ELR (cell line): ENCODE measurements around the gene CORT.
A peak's percentile ranks its signal among the peaks of the same experiment; 100 is the strongest.

ENCODE experiments used
- DNase-seq: peaks from one replicate; pipeline ENCODE4 v3.0.0-alpha.2; 2015; ENCODE audit warnings: low read depth

CORT gene

DNA sequence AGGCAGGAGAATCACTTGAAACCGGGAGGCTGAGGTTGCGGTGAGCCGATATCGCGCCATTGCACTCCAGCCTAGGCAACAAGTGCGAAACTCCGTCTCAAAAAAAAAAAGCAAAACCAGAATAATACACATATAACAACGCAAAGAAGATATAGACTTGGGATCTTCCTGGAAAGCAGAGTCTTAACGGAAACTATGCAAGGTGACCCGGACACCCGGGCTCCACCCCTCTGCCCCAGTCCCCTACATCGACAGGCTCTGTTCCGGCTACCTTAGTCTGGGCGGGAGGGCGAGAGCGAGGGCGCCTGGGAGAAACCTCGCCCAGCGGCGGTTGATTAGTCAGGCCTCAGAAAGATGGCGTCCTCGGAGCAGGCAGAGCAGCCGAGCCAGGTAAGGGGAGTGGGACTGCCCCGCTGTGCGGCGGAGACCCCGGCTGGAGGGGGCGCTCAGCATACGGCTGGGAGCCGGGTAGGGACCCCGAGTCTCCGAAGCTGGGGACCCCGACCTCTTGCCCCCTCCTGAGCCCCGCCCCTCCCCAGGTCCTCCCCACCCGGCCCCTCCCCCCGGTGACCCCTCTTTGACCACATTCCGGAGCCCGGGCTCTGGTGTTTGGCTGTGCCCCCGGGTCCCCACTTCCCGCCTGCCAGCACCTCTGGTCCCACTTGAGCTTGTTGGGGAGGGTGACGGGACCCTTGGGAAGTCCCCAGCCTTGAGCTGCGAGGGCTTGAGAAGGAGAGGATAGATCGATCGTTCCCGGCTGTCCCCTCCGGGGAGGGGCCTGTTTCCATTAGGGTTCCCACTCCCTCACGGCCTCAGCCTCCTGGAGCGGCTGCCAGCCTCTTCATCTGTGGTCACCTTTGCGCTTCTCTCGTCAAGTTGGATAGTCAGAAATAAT is 25.0 kb downstream of the CORT start, which contains the start of gene PEX14:
PEX14 (plus strand) TSS at position 338 of the 895 bp plus-strand sequence; CDS start at position 355, 17 bp downstream.
- peak; percentile 90 for DNase-seq

DNA sequence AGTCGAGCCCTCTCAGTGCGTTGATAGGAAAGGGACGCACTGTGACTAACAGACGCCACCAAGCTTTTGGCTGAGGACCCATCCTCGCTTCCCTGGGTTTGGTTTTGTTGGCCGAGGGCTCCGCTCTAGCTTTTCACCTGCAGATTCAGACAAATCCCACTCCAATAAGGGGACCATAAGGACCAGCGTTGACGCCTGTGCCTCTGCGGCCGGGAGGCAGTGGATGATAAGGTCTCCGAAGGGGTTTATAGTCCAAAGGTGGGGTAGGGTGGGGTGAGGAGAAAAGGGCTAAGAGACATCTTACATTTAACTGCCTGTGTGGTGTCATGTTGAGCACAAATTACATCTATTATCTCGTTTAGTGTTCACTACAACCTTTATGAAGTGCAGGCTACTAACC is 25.7 kb downstream of the CORT start:
- no peak for DNase-seq

DNA sequence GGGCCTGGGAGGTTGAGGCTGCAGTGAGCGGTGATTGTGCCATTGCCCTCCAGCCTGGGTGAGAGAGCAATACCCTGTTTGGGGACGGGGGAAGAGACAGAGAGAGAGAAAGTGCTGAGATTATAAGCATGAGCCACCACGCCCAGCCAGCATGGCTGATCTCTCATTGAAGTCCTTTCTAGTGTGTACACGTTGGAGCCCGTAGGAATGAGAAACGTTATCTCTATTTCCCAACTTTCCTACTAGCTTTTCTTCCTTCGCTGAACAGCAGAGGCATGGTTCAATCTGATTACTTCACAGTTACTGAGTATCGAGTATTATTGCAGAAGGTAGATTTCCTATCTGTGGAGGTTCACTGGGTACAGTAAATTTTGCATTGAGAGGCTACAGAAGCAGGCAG is 29.5 kb downstream of the CORT start:
- DNase-seq: no peak

DNA sequence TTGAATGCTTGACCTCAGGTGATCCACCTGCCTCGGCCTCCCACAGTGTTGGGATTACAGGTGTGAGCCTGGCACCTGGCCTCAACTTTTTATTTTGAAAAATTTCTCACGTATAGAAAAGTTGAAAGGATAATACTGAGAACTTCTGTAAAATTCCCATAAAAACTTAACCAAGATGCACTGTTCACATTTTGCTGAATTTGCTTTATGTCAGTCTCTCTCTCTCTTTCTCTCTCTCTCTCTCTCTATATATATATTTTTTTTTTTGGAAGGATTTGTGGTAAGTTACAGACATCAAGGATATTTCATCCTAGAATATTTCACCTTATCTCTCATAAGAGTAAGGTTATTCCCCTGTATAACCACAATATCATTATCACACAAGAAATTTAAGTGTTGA is 30.8 kb downstream of the CORT start:
- no peak for DNase-seq

DNA sequence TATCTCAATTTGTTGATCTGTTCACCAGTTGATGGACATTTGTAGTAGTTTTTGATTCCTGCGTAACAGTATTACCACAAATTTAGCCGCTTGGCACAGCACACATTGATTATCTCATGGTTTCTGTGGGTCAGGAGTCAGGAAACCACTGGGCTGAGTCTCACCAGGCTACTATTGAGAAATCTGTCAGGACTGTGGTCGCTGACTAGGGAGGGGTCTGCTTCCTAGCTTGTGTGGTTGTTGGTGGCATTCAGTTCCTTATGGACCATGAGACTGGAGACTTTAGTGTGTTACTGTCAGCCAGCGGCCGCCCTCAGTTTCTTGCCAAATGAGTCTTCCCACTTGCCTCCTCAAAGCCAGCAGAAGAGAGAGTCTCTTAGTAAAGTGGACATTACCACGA is 34.7 kb downstream of the CORT start:
- no peak for DNase-seq

DNA sequence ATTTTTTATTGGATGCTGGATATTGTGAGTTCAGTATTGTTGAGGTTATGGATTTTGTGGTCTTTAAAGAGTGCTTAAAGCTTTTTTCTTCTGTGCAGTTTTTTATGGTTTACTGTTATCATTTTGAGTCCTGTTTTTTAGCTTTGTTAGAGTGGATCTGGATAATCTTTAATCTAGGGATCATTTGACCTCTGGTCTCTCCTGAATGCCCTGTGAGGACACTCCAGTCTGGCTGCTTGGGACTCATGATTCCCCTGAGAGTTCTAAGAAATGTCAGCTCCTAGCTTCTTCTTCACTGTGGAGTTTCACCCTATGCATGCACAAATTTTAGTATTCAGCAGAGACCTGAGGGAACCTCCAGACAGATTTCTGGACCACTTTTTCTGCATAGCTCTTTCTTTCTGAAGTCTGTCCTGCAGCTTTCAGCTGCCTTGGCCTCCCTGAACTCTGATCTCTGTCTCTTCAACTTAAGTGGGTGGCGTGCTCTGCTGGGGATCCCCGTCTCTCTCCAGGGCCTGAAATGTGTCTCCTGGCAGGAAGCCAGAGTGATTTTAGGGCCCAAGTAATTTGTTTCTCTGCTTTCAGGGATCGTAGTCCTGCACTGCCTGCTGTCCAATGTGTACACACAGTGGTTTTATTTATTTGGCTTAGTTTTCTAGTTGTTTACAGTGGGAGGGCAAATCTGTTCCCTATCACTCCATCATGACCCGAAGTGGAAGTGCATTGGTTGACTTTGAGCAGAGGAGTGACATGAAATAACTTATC is 39.6 kb downstream of the CORT start:
- no peak for DNase-seq

DNA sequence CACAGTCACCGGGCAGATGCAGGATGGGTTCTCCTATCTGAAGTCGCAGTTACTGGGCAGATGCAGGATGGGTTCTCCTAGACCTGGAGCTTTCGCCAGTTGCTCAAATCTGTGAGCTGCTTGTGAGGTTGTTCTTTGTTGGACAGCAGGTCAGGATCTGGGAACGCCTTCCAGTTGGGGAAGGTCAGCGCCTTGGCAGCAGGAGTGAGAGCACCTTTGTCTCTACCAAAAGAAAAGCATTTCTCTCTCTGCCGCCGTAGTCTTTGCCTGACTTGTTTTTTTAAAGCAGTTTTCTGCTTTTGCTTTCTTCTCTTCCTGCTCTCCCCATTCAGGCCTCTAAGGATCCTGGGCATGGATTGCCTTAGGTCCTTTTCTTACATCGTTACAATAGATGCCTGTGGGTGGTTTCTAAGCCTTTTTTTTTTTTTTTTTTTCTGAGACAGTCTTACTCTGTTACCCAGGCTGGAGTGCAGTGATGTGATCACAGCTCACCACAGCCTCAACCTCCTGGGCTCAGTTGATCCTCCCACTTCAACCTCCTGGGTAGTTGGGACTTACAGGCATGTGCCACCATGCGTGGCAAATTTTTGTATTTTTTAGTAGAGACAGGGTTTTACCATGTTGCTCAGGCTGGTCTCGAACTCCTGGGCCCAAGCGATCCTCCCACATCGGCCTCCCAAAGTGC is 40.6 kb downstream of the CORT start:
- DNase-seq: no peak

DNA sequence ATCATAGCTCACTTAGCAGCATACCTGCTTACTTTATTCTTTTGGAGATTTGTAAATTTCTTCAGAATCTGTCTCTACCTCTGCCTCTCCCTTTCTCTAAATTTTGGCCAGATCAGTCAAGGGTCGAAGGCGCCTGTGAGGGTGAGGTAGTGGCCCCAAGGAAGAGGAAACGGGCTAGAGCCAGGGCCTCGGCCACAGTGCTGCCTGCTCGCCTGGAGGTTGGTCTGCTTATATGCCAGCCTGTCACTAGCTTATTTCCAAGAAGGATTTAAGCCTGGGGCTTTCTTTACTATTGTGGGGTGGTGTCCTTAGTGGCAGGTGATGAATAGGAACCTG is 44.6 kb downstream of the CORT start:
- DNase-seq: no peak

DNA sequence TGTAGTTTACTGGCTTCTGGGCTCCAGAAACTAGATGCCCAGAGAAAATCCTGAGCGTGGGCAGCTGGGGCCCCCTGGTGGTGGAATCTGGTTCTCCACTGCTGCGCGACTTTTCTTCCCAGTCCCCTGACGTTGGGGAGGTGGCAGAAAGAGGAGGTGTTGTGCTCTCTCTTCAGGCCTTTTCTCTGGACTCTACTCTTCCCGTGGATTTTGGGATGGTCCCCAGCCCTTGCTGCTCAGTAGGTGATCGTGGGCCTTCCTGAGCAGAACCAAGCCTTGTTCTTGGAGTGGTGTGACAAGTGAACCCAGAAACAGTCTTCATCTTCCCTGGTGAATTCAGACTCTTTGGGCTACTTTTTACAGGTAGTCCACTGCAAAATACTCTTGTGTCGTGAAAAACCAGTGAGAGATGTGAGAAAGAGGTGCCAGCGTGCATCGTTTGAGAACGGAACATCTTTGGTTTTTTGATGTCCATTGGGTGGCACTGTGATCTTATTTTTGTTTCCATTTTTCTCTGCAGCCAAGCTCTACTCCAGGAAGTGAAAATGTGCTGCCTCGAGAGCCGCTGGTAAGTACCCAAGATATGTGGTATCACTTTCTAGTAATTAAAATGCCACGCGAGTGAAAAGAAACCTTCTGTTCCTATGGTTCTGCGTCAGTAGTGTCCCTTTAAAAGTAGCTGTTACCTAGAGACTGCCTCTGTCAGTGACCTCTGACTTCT is 45.1 kb downstream of the CORT start:
- DNase-seq: peak; percentile 70

DNA sequence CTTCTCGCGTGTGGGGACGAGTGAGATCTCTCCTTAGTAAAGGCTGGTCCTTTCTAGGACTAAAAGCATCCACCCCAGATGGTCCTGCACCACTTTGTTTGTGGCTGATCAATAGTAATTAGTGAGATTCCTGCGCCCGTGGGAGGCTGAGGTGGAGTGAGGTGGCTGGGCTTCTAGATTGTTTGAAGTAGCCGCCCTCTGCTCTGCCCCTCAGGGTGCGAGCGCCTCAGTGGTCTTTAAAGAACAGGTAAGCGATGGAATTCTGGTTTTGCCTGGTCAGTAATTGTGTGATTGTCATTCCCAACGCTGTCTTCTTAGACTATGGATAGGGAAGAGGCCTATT is 45.6 kb downstream of the CORT start:
- DNase-seq: no peak

DNA sequence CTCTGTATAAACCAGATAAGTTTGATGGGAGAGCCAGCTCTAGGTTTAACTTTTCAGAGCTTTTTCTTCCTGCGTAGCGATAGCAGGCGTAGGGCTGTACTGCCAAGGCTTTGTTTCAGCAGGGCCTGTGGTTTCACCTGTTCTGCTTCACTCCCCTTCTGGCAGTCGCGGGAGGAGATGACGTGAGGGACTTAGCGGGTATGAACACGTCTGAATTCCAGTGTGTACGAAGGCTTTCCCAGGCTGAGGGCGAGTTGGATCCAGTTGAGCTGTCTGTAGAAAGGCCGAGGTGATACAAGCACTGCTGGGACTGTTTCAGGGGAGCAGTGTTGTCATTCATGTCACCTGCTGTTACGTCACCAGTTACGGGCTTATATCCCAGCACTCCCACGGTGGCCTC is 46.1 kb downstream of the CORT start:
- no peak for DNase-seq

DNA sequence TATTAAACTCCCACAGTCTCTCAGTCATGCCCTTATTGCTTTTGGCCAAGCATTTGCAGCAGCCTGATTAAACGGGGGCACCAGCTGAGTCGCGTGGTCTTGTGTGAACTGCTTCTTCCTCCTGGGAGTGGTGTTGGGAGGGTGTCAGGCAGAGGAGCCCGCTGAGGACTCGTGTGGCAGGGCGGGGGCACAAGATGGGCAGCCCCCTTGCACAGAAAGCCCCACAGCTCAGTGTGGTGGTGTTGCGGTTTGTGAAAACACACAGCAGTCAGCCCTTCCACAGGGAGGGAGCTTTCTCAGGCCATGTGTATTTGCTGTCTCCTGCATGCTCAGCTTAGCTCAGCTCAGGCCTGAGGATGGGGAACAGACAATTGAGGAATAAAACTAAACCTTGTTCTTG is 47.3 kb downstream of the CORT start:
- no peak for DNase-seq

DNA sequence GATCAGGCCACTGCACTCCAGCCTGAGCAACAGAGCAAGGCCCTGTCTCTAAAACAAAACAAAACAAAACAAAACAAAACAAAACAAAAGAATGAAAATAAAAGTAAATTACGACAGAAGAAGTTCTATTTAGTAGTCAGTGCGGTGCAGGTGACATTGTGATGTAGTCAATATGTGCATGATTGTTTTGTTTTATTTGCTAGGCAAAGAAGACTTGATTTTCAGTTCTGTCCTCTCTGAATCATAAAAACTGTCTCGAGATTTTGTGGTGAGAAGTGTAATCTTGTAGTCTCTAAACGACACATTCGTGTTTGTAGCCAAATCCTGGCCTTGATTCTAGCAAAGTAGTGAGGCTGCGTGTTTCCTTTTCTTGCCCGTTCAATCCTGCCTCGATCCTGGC is 48.4 kb downstream of the CORT start:
- DNase-seq: no peak
